ENCODE measurements around the gene GP1BA. TPM values are rescaled to one million over a fixed set of nuclear protein-coding genes. Genes with fewer than 3 reads are reported as not detected.

The GP1BA gene
- not detected in 2 replicates for total RNA-seq (2014; rRNA removed; shearing (Covaris generic); ENCODE audit: low replicate concordance)

DNA sequence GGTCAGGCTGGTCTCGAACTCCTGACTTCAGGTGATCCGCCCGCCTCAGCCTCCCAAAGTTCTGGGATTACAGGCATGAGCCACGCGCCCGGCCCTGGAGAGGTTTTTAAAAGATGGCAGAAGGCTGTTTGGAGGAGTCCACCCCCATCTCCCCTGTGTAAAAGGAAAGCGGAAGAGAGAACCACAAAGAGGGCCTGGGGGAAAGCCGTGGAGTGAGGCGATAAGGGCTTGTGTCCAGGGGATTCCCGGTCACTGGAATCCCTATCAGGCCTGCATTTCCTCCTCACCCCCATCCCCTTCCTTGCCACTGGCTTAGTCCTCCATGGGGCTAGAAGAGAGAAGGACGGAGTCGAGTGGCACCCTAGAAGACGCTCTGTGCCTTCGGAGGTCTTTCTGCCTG, at the start of gene GP1BA:
GP1BA (plus strand) TSS at position 315 of the 400 bp plus-strand sequence. CDS start 328 bp downstream, outside the sequence.
- no peaks in the 10 kb centered on the region for H3K9me3 ChIP-seq
- H3K4me3 ChIP-seq = no peak within 1 kb of the TSS
- no peaks in the 10 kb centered on the region; the same call in 1 of the 2 replicates for H3K36me3 ChIP-seq
- H3K27me3 ChIP-seq = no peaks in the 10 kb centered on the region
- no peak for DNase-seq

DNA sequence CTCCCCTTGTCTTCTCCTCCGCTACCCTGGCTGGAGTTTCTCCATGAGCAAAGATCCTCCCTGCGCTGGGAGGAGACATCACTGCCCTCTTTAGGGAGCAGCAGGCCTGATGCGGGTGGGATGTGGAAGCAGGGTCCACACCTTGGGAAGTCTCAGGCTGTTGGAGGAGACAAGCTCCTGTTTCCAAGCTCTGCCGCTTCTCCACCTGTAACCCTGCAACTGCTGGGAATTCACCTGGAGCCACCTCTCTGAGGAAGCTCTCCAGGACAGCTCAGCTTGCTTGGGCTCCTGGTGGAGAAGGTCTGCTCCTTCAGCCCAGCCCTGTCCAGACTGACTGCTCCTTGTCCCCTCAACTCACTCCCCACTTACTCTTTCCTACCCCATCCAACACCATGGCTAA, 47.6 kb upstream of the GP1BA start:
- no peak for DNase-seq
- Histone ChIP-seq H3K9me3 (no peaks in the 10 kb centered on the region), H3K27me3 (no peaks in the 10 kb centered on the region), H3K4me3 (no peak overlapping the region), H3K36me3 (peaks cover 5% of the 10 kb centered on the region)

DNA sequence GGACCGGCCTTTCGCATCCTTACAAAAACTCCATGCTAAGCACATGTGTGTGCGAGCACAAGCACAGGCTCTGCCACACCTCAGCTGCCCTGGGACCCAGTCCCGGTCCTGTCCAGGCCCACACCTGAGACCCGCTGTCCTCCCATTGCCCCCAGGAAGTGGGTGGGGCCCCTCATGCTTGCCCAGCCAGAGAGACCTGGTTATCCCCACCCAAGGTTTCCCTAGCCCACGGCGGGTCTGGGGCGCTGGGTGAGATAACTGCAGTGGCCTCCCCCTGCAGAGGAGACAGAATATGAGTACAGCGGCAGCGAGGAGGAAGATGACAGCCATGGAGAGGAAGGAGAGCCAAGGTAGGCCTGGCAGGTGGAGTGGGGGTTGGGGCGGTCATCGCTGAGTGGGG, 45.2 kb upstream of the GP1BA start:
- Histone ChIP-seq H3K9me3 (no peaks in the 10 kb centered on the region), H3K27me3 (no peaks in the 10 kb centered on the region), H3K36me3 (peaks cover 5% of the 10 kb centered on the region), H3K4me3 (no peak overlapping the region)
- no peak for DNase-seq

DNA sequence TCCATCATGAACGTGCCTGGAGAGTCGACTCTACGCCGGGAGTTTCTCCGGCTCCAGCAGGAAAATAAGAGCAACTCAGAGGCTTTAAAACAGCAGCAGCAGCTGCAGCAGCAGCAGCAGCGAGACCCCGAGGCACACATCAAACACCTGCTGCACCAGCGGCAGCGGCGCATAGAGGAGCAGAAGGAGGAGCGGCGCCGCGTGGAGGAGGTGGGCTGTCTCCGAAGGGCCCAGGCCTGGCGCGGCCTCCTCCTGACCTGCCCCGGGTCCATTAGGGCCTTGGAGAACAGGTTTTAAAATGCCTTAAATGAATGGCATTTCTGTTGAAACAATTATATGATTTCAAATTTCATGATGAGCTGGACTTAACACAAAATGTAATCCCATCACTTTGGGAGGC, 44.5 kb upstream of the GP1BA start:
- peaks cover 5% of the 10 kb centered on the region for H3K36me3 ChIP-seq
- DNase-seq = no peak
- H3K9me3 ChIP-seq = no peaks in the 10 kb centered on the region
- H3K27me3 ChIP-seq = no peaks in the 10 kb centered on the region
- H3K4me3 ChIP-seq = no peak overlapping the region

DNA sequence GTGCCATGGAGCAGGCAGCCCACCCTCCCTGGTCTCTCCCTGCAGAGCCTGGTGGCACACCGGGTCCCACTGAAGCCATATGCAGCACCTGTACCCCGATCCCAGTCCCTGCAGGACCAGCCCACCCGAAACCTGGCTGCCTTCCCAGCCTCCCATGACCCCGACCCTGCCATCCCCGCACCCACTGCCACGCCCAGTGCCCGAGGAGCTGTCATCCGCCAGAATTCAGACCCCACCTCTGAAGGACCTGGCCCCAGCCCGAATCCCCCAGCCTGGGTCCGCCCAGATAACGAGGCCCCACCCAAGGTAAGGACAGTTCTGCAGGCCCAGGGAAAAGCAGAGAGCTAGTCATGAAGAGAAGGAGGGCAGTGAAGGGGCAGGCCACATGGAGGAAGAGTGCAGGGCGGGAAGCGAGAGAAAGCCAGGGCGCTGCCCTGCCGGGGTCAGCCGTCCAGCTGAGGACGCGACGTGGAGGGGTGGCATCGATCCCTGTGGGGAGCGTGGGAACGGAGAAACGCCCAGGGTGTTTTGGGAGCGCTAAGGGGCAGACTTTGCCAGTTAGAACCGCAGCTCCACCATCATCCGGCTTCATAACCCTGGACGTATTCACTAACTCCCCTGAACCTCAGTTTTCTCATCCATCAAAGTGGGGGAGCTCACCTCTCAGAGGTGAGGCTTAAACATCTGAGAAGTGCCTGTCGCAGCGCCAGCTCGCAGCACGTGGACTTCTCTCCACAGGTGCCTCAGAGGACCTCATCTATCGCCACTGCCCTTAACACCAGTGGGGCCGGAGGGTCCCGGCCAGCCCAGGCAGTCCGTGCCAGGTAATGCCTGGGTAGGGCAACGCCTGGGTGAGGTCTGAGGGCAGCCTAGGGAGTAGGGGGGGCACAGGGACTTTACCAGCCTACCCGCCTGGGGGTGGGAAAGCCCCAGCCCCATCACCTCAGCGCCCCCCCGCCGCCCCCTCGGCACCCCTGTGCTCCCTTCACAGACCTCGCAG, 40.4 kb upstream of the GP1BA start:
- H3K27me3 ChIP-seq = no peaks in the 10 kb centered on the region
- H3K9me3 ChIP-seq = no peaks in the 10 kb centered on the region
- peaks cover 5% of the 10 kb centered on the region for H3K36me3 ChIP-seq
- H3K4me3 ChIP-seq = no peak overlapping the region
- DNase-seq = no peak

DNA sequence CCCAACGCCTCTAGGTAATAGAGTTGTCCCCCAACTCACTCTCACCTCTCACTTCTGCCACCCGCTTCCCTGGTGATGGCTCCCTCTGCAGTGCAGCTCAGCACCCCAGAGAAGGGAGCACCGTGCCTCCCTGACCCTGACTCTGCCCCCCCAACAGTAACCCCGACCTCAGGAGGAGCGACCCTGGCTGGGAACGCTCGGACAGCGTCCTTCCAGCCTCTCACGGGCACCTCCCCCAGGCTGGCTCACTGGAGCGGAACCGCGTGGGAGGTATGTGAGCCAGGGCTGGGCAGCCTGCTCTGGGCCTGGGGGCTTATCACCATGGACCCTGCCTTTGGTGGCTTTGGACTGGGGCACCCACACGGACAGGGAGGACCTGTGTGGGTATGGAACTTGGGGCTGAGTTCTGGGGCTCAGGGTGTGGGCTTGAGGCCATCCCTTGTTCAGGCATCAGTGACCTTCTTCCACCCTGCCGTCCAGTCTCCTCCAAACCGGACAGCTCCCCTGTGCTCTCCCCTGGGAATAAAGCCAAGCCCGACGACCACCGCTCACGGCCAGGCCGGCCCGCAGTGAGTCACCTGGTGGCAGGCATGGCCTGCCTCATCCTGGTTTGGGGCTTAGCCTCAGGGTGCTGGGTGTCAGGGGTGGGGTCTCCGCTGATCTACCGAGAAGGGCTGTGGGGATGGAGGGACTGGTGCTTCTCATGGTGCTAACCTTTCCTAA, 39.4 kb upstream of the GP1BA start:
- Histone ChIP-seq H3K4me3 (no peak overlapping the region), H3K27me3 (no peaks in the 10 kb centered on the region), H3K9me3 (no peaks in the 10 kb centered on the region), H3K36me3 (peaks cover 5% of the 10 kb centered on the region)
- DNase-seq = no peak

DNA sequence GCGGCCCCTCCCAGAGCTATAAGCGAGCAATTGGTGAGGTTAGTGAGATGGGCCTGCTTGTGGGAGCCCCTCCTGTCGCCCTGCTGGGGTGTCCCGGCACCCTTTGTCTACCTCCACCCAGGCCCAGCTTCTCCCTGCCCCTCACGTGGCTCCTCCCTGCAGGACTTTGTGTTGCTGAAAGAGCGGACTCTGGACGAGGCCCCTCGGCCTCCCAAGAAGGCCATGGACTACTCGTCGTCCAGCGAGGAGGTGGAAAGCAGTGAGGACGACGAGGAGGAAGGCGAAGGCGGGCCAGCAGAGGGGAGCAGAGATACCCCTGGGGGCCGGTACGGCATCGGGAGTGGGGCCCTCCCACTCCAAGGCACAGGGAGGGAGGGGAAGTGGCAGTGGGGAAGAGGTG, 38.8 kb upstream of the GP1BA start:
- Histone ChIP-seq H3K4me3 (no peak overlapping the region), H3K36me3 (peaks cover 5% of the 10 kb centered on the region), H3K9me3 (no peaks in the 10 kb centered on the region), H3K27me3 (no peaks in the 10 kb centered on the region)
- DNase-seq = no peak

DNA sequence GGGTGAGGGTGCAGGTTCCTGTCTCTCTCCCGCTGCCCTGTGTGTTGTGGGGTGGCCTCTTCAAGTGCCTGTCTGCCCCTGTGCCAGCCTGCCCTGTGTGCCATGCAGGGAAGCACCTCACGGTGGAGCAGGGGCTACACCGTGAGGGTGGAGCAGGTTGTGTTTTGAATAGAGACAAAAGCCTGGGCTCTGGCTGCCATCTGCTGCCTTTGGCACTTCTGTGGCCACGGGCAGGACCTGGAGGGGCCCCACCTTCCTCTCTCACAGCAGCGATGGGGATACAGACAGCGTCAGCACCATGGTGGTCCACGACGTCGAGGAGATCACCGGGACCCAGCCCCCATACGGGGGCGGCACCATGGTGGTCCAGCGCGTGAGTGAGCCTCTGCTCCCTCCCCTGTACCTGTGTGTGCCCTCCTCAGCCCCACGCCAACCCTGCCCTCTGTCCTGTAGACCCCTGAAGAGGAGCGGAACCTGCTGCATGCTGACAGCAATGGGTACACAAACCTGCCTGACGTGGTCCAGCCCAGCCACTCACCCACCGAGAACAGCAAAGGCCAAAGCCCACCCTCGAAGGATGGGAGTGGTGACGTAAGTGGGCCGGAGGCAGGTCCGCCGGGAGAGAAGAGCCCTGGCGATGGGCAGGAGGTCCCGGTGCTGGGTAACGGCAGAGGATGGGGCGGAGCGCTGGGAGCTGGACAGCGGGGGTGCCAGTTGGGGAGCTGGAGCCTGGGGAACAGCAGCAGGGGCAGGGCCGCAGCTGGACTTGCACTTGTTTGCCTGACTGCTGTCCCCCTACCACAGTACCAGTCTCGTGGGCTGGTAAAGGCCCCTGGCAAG, 38.1 kb upstream of the GP1BA start:
- no peaks in the 10 kb centered on the region for H3K27me3 ChIP-seq
- no peaks in the 10 kb centered on the region for H3K9me3 ChIP-seq
- no peak for DNase-seq
- H3K36me3 ChIP-seq = peaks cover 3% of the 10 kb centered on the region
- no peak overlapping the region for H3K4me3 ChIP-seq

DNA sequence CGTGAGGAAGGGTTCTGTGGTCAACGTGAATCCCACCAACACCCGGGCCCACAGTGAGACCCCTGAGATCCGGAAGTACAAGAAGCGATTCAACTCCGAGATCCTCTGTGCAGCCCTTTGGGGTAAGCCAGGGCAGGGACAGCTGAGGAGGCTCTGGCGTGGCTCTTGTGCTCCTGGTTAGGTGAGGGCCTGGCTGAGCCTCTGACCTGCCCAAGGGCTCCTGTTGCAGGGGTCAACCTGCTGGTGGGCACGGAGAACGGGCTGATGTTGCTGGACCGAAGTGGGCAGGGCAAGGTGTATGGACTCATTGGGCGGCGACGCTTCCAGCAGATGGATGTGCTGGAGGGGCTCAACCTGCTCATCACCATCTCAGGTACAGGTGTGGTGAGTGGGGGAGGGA, 37.0 kb upstream of the GP1BA start:
- Histone ChIP-seq H3K36me3 (no peaks in the 10 kb centered on the region), H3K27me3 (no peaks in the 10 kb centered on the region), H3K9me3 (no peaks in the 10 kb centered on the region), H3K4me3 (no peak overlapping the region)
- no peak for DNase-seq

DNA sequence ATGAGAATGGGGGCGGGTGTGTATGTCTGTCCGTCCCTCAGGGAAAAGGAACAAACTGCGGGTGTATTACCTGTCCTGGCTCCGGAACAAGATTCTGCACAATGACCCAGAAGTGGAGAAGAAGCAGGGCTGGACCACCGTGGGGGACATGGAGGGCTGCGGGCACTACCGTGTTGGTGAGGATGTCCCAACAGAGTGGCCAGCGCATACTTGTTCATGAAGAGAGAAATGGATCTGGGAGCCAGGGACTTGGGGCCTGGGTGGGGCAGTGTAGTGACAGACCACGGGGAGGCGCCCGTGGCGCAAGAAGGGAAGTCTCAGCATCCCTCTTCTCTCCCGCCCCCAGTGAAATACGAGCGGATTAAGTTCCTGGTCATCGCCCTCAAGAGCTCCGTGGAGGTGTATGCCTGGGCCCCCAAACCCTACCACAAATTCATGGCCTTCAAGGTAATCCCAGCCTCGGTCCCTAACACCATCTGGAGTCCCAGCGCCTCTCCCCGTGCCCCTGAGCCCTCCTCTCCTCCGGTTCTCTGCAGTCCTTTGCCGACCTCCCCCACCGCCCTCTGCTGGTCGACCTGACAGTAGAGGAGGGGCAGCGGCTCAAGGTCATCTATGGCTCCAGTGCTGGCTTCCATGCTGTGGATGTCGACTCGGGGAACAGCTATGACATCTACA, 36.3 kb upstream of the GP1BA start:
- H3K36me3 ChIP-seq = no peaks in the 10 kb centered on the region
- H3K4me3 ChIP-seq = no peak overlapping the region
- H3K9me3 ChIP-seq = no peaks in the 10 kb centered on the region
- H3K27me3 ChIP-seq = no peaks in the 10 kb centered on the region
- DNase-seq = no peak

DNA sequence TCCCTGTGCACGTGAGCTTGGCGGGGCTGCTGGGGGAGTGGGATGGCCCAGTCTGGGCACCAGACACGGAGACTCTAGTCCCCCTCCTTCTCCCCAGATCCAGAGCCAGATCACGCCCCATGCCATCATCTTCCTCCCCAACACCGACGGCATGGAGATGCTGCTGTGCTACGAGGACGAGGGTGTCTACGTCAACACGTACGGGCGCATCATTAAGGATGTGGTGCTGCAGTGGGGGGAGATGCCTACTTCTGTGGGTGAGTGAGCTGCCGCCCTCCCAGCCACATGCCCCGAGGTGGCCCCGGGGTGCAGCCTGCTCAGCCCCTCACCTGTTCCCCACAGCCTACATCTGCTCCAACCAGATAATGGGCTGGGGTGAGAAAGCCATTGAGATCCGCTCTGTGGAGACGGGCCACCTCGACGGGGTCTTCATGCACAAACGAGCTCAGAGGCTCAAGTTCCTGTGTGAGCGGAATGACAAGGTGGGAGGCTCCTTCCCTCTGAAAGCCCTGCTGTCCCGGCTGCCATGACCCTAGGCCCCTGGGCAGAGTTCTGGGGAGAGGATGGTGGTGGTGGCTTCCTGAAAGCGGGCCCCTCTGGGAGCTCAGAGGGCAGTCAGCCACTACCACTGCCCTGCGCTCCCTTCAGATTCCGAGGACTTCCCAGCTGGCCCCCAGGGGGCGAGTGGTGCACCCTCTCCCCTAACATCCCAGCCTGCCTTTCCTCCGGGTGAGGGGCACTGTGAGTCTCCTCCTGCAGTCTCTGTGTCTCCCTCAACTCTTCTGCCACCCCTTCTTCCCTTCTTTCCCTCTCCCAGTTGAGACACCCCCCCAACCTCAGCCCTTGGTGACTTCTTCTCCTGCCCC, 35.5 kb upstream of the GP1BA start:
- no peak for DNase-seq
- no peak overlapping the region for H3K4me3 ChIP-seq
- H3K36me3 ChIP-seq = no peaks in the 10 kb centered on the region
- no peaks in the 10 kb centered on the region for H3K27me3 ChIP-seq
- no peaks in the 10 kb centered on the region for H3K9me3 ChIP-seq

DNA sequence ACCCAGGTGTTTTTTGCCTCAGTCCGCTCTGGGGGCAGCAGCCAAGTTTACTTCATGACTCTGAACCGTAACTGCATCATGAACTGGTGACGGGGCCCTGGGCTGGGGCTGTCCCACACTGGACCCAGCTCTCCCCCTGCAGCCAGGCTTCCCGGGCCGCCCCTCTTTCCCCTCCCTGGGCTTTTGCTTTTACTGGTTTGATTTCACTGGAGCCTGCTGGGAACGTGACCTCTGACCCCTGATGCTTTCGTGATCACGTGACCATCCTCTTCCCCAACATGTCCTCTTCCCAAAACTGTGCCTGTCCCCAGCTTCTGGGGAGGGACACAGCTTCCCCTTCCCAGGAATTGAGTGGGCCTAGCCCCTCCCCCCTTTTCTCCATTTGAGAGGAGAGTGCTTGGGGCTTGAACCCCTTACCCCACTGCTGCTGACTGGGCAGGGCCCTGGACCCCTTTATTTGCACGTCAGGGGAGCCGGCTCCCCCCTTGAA, 34.8 kb upstream of the GP1BA start:
- Histone ChIP-seq H3K4me3 (no peak overlapping the region), H3K27me3 (no peaks in the 10 kb centered on the region), H3K36me3 (no peaks in the 10 kb centered on the region), H3K9me3 (no peaks in the 10 kb centered on the region)
- DNase-seq = no peak

DNA sequence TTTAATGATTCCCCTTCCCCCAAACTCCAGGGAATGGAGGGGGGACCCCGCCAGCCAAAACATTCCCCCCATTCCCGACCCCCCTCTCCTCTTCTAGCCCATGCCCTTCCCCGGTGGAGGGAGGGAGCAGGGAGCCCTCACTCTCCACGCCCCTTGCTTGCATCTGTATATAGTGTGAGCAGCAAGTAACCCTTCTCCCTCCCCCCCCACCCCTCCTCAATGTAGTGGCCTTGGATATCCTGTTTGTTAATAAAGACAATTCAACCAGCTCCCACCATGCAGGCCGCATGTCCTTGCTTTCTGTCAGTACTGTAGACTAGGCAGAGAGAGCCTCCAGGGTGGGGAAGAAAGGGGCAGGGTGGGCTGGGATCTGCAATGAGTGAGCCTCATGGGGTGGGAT, 34.3 kb upstream of the GP1BA start:
- H3K9me3 ChIP-seq = no peaks in the 10 kb centered on the region
- H3K36me3 ChIP-seq = no peaks in the 10 kb centered on the region
- DNase-seq = no peak
- no peaks in the 10 kb centered on the region for H3K27me3 ChIP-seq
- no peak overlapping the region for H3K4me3 ChIP-seq

DNA sequence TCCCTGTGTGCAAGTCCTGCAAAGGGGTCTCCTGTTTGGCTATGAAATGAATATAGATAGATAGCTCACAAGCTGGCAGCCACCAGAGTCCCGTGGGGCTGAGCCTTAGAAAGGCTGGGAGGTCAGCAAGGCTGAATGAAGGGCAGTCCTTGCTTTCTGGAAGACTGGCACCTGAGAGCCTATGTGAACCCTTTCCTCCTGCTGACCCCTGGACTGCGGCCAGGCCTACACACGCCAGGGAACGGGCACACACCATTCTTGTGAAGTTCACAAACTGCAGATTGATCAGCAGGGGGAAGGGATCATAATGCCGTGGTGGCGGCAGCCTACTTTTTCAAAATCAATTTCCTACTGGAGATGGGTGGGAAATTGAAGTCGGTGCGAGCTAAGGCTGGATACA, 33.7 kb upstream of the GP1BA start:
- H3K9me3 ChIP-seq = no peaks in the 10 kb centered on the region
- no peaks in the 10 kb centered on the region for H3K27me3 ChIP-seq
- H3K36me3 ChIP-seq = no peaks in the 10 kb centered on the region
- DNase-seq = no peak
- H3K4me3 ChIP-seq = no peak overlapping the region

DNA sequence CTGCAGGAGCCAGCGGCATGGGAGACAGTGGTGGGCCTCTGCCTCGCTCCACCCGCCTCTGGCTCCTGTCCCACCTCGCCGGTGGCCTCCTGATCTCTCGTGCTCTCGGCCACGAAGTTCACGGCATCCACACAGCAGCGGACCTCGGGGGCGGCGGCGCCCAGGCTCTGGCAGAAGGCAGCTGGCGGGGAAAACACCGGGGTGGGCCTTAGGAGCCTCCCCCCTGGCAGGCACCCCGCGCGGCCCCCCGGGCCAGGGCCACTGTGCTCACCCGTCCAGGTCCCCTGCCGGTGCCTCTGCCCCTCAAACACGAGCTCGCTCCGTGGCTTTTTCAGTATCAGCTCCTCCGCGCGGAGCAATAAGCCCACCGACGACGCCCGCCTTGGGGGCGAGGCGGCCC, 33.1 kb upstream of the GP1BA start:
- no peak for DNase-seq
- no peaks in the 10 kb centered on the region for H3K36me3 ChIP-seq
- no peaks in the 10 kb centered on the region for H3K9me3 ChIP-seq
- no peak overlapping the region for H3K4me3 ChIP-seq
- H3K27me3 ChIP-seq = no peaks in the 10 kb centered on the region
